WTC11 (cell line): ENCODE measurements around the gene PCDHGA1. TPM values are rescaled to one million over a fixed set of nuclear protein-coding genes. Genes with fewer than 3 reads are reported as not detected.

Source experiments
- ATAC-seq: fragments of 200-7000 bp; cut with Tn5 transposase; 2 replicates; pipeline ENCODE4 v1.10.0; 2021; ENCODE audit warnings: mild to moderate bottlenecking, moderate library complexity
- CTCF ChIA-PET: fragments of 300-600 bp; sonication (Branson Sonifier 250); formaldehyde crosslinking; loops from one replicate; lab custom pipeline; 2021; ENCODE audit warnings: antibody characterized with exemption; lab: Charles Lee
- POLR2A ChIA-PET: fragments of 350-600 bp; sonication (Branson Sonifier 250); formaldehyde crosslinking; loops from one replicate; lab custom pipeline; 2021; ENCODE audit warnings: antibody characterized with exemption; lab: Charles Lee
- DNase-seq: peaks from one replicate; pipeline ENCODE4 v3.0.0; 2021; ENCODE audit warnings: low spot score
- H3K27ac Mint-ChIP-seq: 2 replicates; pipeline ENCODE4 v1.8.0; 2021; ENCODE audit warnings: mixed read lengths
- H3K27me3 Mint-ChIP-seq: 2 replicates; pipeline ENCODE4 v1.8.0; 2021; ENCODE audit warnings: low read depth, mild to moderate bottlenecking, moderate library complexity, mixed read lengths
- H3K36me3 Mint-ChIP-seq: 2 replicates; pipeline ENCODE4 v1.8.0; 2021; ENCODE audit warnings: mixed read lengths
- H3K4me1 Mint-ChIP-seq: 2 replicates; pipeline ENCODE4 v1.8.0; 2022; ENCODE audit warnings: mixed read lengths
- H3K4me3 Mint-ChIP-seq: 2 replicates; pipeline ENCODE4 v1.8.0; 2021; ENCODE audit warnings: mild to moderate bottlenecking, moderate library complexity, mixed read lengths
- H3K9me3 Mint-ChIP-seq: 2 replicates; pipeline ENCODE4 v1.8.0; 2021; ENCODE audit warnings: mixed read lengths
- ATF3 ChIP-seq: sonication (generic); formaldehyde crosslinking; conservative IDR thresholded peaks from 2 replicates; pipeline ENCODE4 v1.8.1; 2022; ENCODE audit warnings: mild to moderate bottlenecking, missing genetic modification reagents
- CBFB ChIP-seq: sonication (generic); formaldehyde crosslinking; IDR thresholded peaks from 2 replicates; pipeline ENCODE4 v1.8.1; 2022; ENCODE audit warnings: mild to moderate bottlenecking, low read depth, missing genetic modification reagents
- CREB1 ChIP-seq: sonication (generic); formaldehyde crosslinking; IDR thresholded peaks from 2 replicates; pipeline ENCODE4 v1.8.0; 2023; ENCODE audit warnings: mild to moderate bottlenecking, missing genetic modification reagents
- ELF4 ChIP-seq: sonication (generic); formaldehyde crosslinking; IDR thresholded peaks from 2 replicates; pipeline ENCODE4 v1.8.1; 2022; ENCODE audit warnings: low read depth, mild to moderate bottlenecking, moderate library complexity, missing genetic modification reagents
- IRF2 ChIP-seq: sonication (generic); formaldehyde crosslinking; IDR thresholded peaks from 2 replicates; pipeline ENCODE4 v1.8.0; 2022; ENCODE audit warnings: low read depth, missing genetic modification reagents, borderline replicate concordance
- JUN ChIP-seq: sonication (generic); formaldehyde crosslinking; IDR thresholded peaks from 2 replicates; pipeline ENCODE4 v1.8.0; 2023; ENCODE audit warnings: mild to moderate bottlenecking, missing genetic modification reagents
- PRDM15 ChIP-seq: sonication (generic); formaldehyde crosslinking; IDR thresholded peaks from 2 replicates; pipeline ENCODE4 v1.8.0; 2022; ENCODE audit warnings: missing genetic modification reagents
- SMAD3 ChIP-seq: sonication (generic); formaldehyde crosslinking; IDR thresholded peaks from 2 replicates; pipeline ENCODE4 v1.8.0; 2022; ENCODE audit warnings: missing genetic modification reagents, mild to moderate bottlenecking, borderline replicate concordance
- ZBTB43 ChIP-seq: sonication (generic); formaldehyde crosslinking; IDR thresholded peaks from 2 replicates; pipeline ENCODE4 v1.8.1; 2023; ENCODE audit warnings: mild to moderate bottlenecking, missing genetic modification reagents
- ZMAT4 ChIP-seq: fragments of 250-450 bp; sonication (Bioruptor Pico); IDR thresholded peaks from 2 replicates; pipeline ENCODE4 v1.9.0; 2021; ENCODE audit warnings: mild to moderate bottlenecking
- ZNF121 ChIP-seq: sonication (generic); formaldehyde crosslinking; IDR thresholded peaks from 2 replicates; pipeline ENCODE4 v1.8.0; 2023; ENCODE audit warnings: missing genetic modification reagents
- ZNF532 ChIP-seq: fragments of 250-450 bp; sonication (Bioruptor Pico); IDR thresholded peaks from 2 replicates; pipeline ENCODE4 v1.9.0; 2021; ENCODE audit warnings: mild to moderate bottlenecking, borderline replicate concordance
- total RNA-seq: library from RNA; stranded (reverse); gene quantifications from 3 replicates; pipeline ENCODE4 v1.2.3, GENCODE V29; 2021

The PCDHGA1 gene
- total RNA-seq, 1 experiment from 2014 or later, result 1.5 TPM

GRCh38 chr5:141389153-141390042 lies 59.1 kb downstream of the PCDHGA1 start:
- H3K4me3 Mint-ChIP-seq, result peak overlapping the region; percentile 2; the same call in 1 of the 2 replicates
- peaks cover 68% of the 10 kb centered on the region for H3K9me3 Mint-ChIP-seq
- no peak for DNase-seq
- 0 out of 2 replicates have a peak, but pooled peaks cover 3% of the 10 kb centered on the region for H3K4me1 Mint-ChIP-seq
- no peak overlapping the region for H3K27ac Mint-ChIP-seq
- TF ChIP-seq ATF3 (CRISPR knock-in tag) (0 out of 2 replicates have a peak, but pooled peaks have one; percentile 59), ZMAT4 (CRISPR knock-in tag) (no peak), ZBTB43 (peak; percentile 30; the same call in 1 of the 2 replicates), CREB1 (CRISPR knock-in tag) (no peak), ZNF121 (no peak), IRF2 (CRISPR knock-in tag) (0 out of 2 replicates have a peak, but pooled peaks have one; percentile 60), JUN (CRISPR knock-in tag) (no peak)
- TF ChIP-seq, all 79 proteins: peak for 3
- ChIA-PET POLR2A (no interaction called here), CTCF (interaction anchor here (1.1 to 3.5 kb wide), 7 partner anchors 15 to 178 kb away, joined by 3 to 24 read pairs (median 6); partner anchors contain the start of genes PCDHB14, PCDHGA6, PCDHGB3 and PCDHGB6)
- H3K36me3 Mint-ChIP-seq, result peaks cover 64% of the 10 kb centered on the region
- no peak for ATAC-seq
- H3K27me3 Mint-ChIP-seq, result peaks cover 27% of the 10 kb centered on the region

- Mint-ChIP-seq H3K4me1 (0 out of 2 replicates have a peak, but pooled peaks cover 3% of the 10 kb centered on the region), H3K9me3 (peaks cover 68% of the 10 kb centered on the region), H3K36me3 (peaks cover 78% of the 10 kb centered on the region), H3K27ac (no peak within 1 kb of the TSS), H3K27me3 (peaks cover 23% of the 10 kb centered on the region), H3K4me3 (no peak within 1 kb of the TSS)
- TF ChIP-seq ATF3 (CRISPR knock-in tag) (no peak), ELF4 (CRISPR knock-in tag) (no peak), CBFB (no peak), ZNF532 (no peak), SMAD3 (no peak), PRDM15 (CRISPR knock-in tag) (no peak)
- CTCF ChIA-PET, result interaction anchor here (1.2 to 3.5 kb wide), 4 partner anchors 10 to 237 kb away, joined by 3 to 17 read pairs (median 4); partner anchors contain the start of genes PCDHGA10, PCDHGA9 and PCDHGB6
- ATAC-seq (no peak), DNase-seq (no peak)
- POLR2A ChIA-PET, result no interaction called here
Observed at GRCh38 chr5:141392429-141393198, 62.3 kb downstream of the PCDHGA1 start, which contains the start of gene PCDHGA8. TSS of gene PCDHGA8 (plus strand) at chr5:141392633. CDS start at chr5:141392814, 181 bp downstream.
